AG04449 (cell line): ENCODE measurements around the gene HMX2.

Source experiments
- CTCF ChIA-PET: fragments of 350-600 bp; formaldehyde crosslinking; extraction: SDS; loops from one replicate; lab custom pipeline; 2021; ENCODE audit warnings: antibody characterized with exemption; lab: Yijun Ruan, JAX
- POLR2A ChIA-PET: fragments of 400-600, 350-600 bp; formaldehyde crosslinking; extraction: SDS; loops from one replicate; lab custom pipeline; 2020; ENCODE audit warnings: antibody characterized with exemption, inconsistent platforms; lab: Yijun Ruan, JAX
- DNase-seq: peaks from one replicate; pipeline ENCODE4 v3.0.0-alpha.2; 2010; ENCODE audit warnings: low read depth, low spot score
- H3K4me3 ChIP-seq: 2 replicates; pipeline ENCODE4 v1.5.1; 2011; ENCODE audit warnings: low read depth, mild to moderate bottlenecking, control low read depth, low read length
- TF ChIP-seq, protein P1 (sequence below): IDR thresholded peaks from one replicate; pipeline ENCODE4 v1.5.1; 2011; ENCODE audit warnings: mild to moderate bottlenecking, moderate library complexity, low read length, control low read depth, inconsistent platforms; ENCODE audit not compliant: insufficient read depth; ENCODE audit errors: missing control alignments

The HMX2 gene

DNA sequence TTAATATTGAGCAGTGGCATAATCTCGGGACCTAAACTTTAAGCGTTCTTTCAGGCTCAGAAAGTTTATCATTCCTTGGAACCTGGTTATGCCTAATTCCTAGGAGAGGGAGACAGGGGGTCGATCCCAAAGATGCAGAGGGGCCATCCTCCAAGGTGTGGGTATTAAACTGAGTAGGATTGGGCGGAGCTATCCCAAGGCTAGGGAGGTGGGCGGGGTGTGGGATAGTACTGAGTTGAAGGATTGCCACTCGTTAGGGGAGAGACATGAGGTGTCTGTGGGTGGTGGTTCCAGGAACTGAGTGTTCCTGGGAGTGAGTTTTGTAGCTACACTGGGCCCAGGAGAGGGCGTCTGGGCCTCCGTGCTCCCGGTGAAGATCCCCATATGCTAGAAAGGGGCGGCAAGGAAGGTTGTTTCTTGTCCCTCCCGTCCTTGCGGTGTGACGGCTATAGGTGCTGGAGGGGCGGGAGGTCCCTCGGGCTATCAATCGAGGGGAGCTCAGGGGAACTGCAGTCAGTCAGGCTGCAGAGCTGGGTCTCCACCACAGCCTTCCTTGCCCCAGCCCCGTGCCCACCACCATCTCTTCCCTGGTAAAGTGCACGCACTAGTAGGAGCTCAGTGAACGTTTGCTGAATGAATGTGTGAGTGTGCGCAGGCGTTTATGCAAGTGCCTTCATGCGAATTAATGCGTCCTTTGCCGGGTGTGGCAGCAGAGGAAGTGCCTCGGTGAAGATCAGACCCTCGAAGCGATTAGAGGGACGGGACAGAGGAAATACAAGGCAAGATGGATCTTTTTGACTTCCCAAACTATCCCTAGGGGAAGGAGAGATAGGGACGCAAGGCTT lies 3.0 kb upstream of the HMX2 start:
- ChIA-PET CTCF (interaction anchor here (1.6 to 4.0 kb wide), 2 partner anchors 9 to 11 kb away, joined by 6 to 31 read pairs; partner anchors contain the start of gene BUB3), POLR2A (no interaction called here)
- no peak for DNase-seq
- H3K4me3 ChIP-seq, result no peak overlapping the region
- TF ChIP-seq, protein P1, sequence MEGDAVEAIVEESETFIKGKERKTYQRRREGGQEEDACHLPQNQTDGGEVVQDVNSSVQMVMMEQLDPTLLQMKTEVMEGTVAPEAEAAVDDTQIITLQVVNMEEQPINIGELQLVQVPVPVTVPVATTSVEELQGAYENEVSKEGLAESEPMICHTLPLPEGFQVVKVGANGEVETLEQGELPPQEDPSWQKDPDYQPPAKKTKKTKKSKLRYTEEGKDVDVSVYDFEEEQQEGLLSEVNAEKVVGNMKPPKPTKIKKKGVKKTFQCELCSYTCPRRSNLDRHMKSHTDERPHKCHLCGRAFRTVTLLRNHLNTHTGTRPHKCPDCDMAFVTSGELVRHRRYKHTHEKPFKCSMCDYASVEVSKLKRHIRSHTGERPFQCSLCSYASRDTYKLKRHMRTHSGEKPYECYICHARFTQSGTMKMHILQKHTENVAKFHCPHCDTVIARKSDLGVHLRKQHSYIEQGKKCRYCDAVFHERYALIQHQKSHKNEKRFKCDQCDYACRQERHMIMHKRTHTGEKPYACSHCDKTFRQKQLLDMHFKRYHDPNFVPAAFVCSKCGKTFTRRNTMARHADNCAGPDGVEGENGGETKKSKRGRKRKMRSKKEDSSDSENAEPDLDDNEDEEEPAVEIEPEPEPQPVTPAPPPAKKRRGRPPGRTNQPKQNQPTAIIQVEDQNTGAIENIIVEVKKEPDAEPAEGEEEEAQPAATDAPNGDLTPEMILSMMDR, result no peak

GRCh38 chr10:123145542-123146012 lies 2.4 kb upstream of the HMX2 start:
- TF ChIP-seq, protein P1, result no peak
- ChIA-PET POLR2A (no interaction called here), CTCF (interaction anchor here (1.6 to 4.0 kb wide), 2 partner anchors 9 to 12 kb away, joined by 6 to 31 read pairs; partner anchors contain the start of gene BUB3)
- no peak for DNase-seq
- H3K4me3 ChIP-seq, result no peak overlapping the region

DNA sequence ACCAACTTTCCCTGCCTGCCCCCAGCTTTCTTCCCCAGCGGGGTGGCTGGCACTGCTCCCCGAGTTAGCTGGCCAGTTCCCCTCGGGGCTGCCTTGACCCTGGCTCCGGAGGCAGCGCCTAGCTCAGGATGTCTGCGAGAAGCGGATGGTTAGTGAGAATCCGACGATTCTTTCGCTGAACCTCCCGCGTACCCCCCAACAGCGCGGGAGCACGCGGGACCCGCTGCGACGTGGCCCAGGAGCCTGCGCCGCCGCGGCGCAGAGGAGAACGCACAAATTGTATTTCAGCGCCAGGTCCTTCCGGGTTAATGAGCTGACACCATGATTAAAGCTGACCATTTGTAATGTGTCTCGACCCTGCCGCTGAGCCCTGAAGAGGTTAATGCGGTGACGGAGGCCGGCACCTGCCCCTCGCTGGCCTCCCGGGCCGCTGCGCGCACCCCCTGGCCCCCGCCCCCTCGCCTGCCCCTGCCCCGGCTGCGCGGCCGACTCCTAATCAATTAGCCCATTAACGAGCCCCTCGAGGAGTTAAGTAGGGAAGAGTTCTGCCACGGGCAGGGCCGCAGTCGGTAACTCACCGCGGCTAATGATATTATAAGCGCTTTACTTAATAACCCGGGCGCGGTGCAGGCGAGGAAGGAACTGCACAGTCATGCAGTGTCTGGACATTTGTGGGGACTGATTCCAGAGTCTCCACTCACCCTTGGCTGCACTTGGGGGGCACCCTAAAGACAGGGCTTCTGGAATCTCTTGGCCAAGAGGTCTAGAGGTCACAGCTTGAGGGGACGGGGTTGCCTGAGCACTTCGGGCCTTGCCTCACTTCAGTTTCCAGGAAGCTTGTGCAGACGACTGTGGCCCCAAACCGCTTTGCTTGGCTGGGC lies 1.7 kb upstream of the HMX2 start:
- TF ChIP-seq, protein P1, result no peak
- no peak overlapping the region for H3K4me3 ChIP-seq
- ChIA-PET POLR2A (no interaction called here), CTCF (interaction anchor here (4.0 kb wide), 1 partner anchor 13 kb away, joined by 31 read pairs; no protein-coding TSS in a partner anchor)
- DNase-seq, result no peak

- TF ChIP-seq, protein P1, result no peak
- DNase-seq, result no peak
- CTCF ChIA-PET, result interaction anchor here (4.0 kb wide), 1 partner anchor 13 kb away, joined by 31 read pairs; no protein-coding TSS in a partner anchor
- POLR2A ChIA-PET, result no interaction called here
- no peak overlapping the region for H3K4me3 ChIP-seq
Observed at GRCh38 chr10:123146894-123147634, 872 bp upstream of the HMX2 start.

GRCh38 chr10:123148414-123149161 lies 652 bp downstream of the HMX2 start:
- no peak for DNase-seq
- ChIA-PET POLR2A (no interaction called here), CTCF (interaction anchor here (2.0 to 4.6 kb wide), 2 partner anchors 9 to 16 kb away, joined by 8 to 27 read pairs; no protein-coding TSS in a partner anchor)
- TF ChIP-seq, protein P1, result no peak
- H3K4me3 ChIP-seq, result no peak overlapping the region
